Astrocyte (in vitro differentiated cells and primary cell): Measurements from ENCODE around the gene EAF2.

Experiments
- CTCF ChIP-seq: IDR thresholded peaks from 2 replicates; pipeline ENCODE4 v1.5.1; 2011; ENCODE audit warnings: low read depth, mild to moderate bottlenecking, inconsistent platforms, low read length, moderate library complexity; ENCODE audit not compliant: insufficient read depth
- EZH2 ChIP-seq: IDR thresholded peaks from 2 replicates; pipeline ENCODE4 v1.6.1; 2012; ENCODE audit warnings: mild to moderate bottlenecking, low read length, inconsistent platforms; ENCODE audit not compliant: insufficient read depth

- peak; percentile 16 for TF ChIP-seq CTCF
- no peak for TF ChIP-seq EZH2
Observed at GRCh38 chr3:121855555-121855954, 20.5 kb downstream of the EAF2 start.
